K562 (cell line): Measurements from ENCODE around the gene MINDY3. TPM values are rescaled to one million over a fixed set of nuclear protein-coding genes. Genes with fewer than 3 reads are reported as not detected.

Experiments
- ATAC-seq: fragments of 200-7000 bp; cut with Tn5 transposase; 3 replicates; pipeline ENCODE4 v1.9.1; 2020; ENCODE audit warnings: moderate library complexity
- BruUV-seq: library from RNA; stranded (reverse); fragments of 400-500 nt; replicated peaks from 2 replicates; lab custom pipeline; 2021; lab: Mats Ljungman, UMichigan
- CTCF ChIA-PET: fragments of 300-600 bp; formaldehyde crosslinking; extraction: SDS; loops from one replicate; lab custom pipeline; 2021; ENCODE audit warnings: low intra/inter-chr PET ratio; lab: Yijun Ruan, JAX
- POLR2A ChIA-PET: fragments of 300-600, 350-650 bp; sonication (Branson Sonifier 250); formaldehyde crosslinking; extraction: SDS; loops from one replicate; lab custom pipeline; 2021; ENCODE audit warnings: antibody characterized with exemption, inconsistent platforms; lab: Yijun Ruan, JAX
- DNase-seq, 4 experiments: peaks; one replicate each; pipeline versions ENCODE4 v3.0.0 to v3.0.0-alpha.2; 2011 to 2018; ENCODE audit warnings: low spot score in 3 of 4, mixed read lengths in 3 of 4; ENCODE audit errors: extremely low read depth in 1 of 4
- FAIRE-seq: peaks from 2 replicates; lab custom pipeline; 2011; peaks lifted over from hg19 to GRCh38; lab: Jason Lieb, UNC
- H2AFZ ChIP-seq: 2 replicates; pipeline ENCODE4 v1.6.0; 2011; ENCODE audit warnings: low read depth, low read length, control low read depth, inconsistent platforms
- H3K27ac ChIP-seq: fragments of 200-600 bp; 3 replicates; pipeline ENCODE4 v1.8.0; 2011; ENCODE audit warnings: low read depth, mild to moderate bottlenecking, control low read depth, inconsistent platforms, low read length, moderate library complexity, mixed read lengths; ENCODE audit errors: extremely low read depth
- H3K27me3 ChIP-seq, 2 experiments: fragments of 300-600 bp in 1 of 2; 2 replicates in 1 of 2; 3 replicates in 1 of 2; pipeline versions ENCODE4 v1.6.0 to v1.8.0; 2011; ENCODE audit warnings: inconsistent platforms in 2 of 2, low read length in 2 of 2, mild to moderate bottlenecking in 1 of 2, mixed read lengths in 1 of 2, moderate library complexity in 1 of 2; ENCODE audit not compliant: control insufficient read depth in 2 of 2, insufficient read depth in 2 of 2
- H3K36me3 ChIP-seq: fragments of 300-600 bp; 3 replicates; pipeline ENCODE4 v1.8.0; 2011; ENCODE audit warnings: mild to moderate bottlenecking, low read length, inconsistent platforms; ENCODE audit not compliant: control insufficient read depth, insufficient read depth
- H3K4me1 ChIP-seq, 2 experiments: fragments of 200-600 bp in 1 of 2; replicated peaks in 1 of 2; 2 replicates in 1 of 2; 3 replicates in 1 of 2; pipeline versions ENCODE4 v1.5.1 to v1.8.0; 2011; ENCODE audit warnings: inconsistent platforms in 2 of 2, low read length in 2 of 2, mild to moderate bottlenecking in 1 of 2, mixed read lengths in 1 of 2, moderate library complexity in 1 of 2; ENCODE audit not compliant: control insufficient read depth in 2 of 2, insufficient read depth in 2 of 2
- H3K4me2 ChIP-seq: 2 replicates; pipeline ENCODE4 v1.6.1; 2011; ENCODE audit warnings: low read length, control low read depth, inconsistent platforms, mixed read lengths; ENCODE audit not compliant: insufficient read depth
- H3K4me3 ChIP-seq: fragments of 200-600 bp; sonication (generic), shearing (Covaris generic); 2 replicates; pipeline ENCODE4 v1.5.1; 2016; ENCODE audit warnings: control low read depth, inconsistent platforms
- H3K79me2 ChIP-seq: fragments of 200-600 bp; 3 replicates; pipeline ENCODE4 v1.8.0; 2011; ENCODE audit warnings: low read length, inconsistent platforms; ENCODE audit not compliant: control insufficient read depth, insufficient read depth
- H3K9ac ChIP-seq, 2 experiments: 2 replicates each; pipeline versions ENCODE4 v1.6.0 to v1.6.1; 2011; ENCODE audit warnings: low read depth in 2 of 2, low read length in 2 of 2, control low read depth in 1 of 2, inconsistent platforms in 1 of 2, mild to moderate bottlenecking in 1 of 2, mixed read lengths in 1 of 2; ENCODE audit not compliant: insufficient read depth in 1 of 2
- H3K9me1 ChIP-seq: one replicate; pipeline ENCODE4 v1.6.0; 2011; ENCODE audit warnings: inconsistent platforms, mild to moderate bottlenecking, low read length, moderate library complexity; ENCODE audit not compliant: control insufficient read depth, insufficient read depth
- H3K9me3 ChIP-seq: replicated peaks from 2 replicates; pipeline ENCODE4 v1.5.1; 2011; ENCODE audit warnings: low read depth, low read length, inconsistent platforms; ENCODE audit not compliant: control insufficient read depth, insufficient read depth
- H4K20me1 ChIP-seq: replicated peaks from 2 replicates; pipeline ENCODE4 v1.6.1; 2011; ENCODE audit warnings: low read length, inconsistent platforms, mixed read lengths; ENCODE audit not compliant: control insufficient read depth, insufficient read depth
- FUS ChIP-seq: fragments of 200-400 bp; formaldehyde crosslinking; optimal IDR thresholded peaks from 2 replicates; pipeline ENCODE3; 2017; ENCODE audit warnings: low read depth, low read length
- HMGXB4 ChIP-seq: sonication (generic); formaldehyde crosslinking; IDR thresholded peaks from 2 replicates; pipeline ENCODE4 v1.8.1; 2023; ENCODE audit warnings: mild to moderate bottlenecking, missing genetic modification reagents
- NR1H2 ChIP-seq: sonication (generic); formaldehyde crosslinking; IDR thresholded peaks from 2 replicates; pipeline ENCODE4 v1.4.0; 2020; ENCODE audit warnings: mild to moderate bottlenecking, missing genetic modification reagents
- ZNF408 ChIP-seq: fragments of 250-450 bp; sonication (Bioruptor Pico); IDR thresholded peaks from 2 replicates; pipeline ENCODE4 v1.4.0; 2020; ENCODE audit warnings: low read depth, mild to moderate bottlenecking, moderate library complexity
- WGBS: fragments of 100-300 bp; shearing (Covaris generic); methylation state at CpG from one replicate; pipeline ENCODE4 v1.1.6; 2016; ENCODE audit warnings: low coverage, mixed read lengths; ENCODE audit not compliant: insufficient coverage; ENCODE audit errors: missing lambda C conversion rate; 5-methylcytosine and 5-hydroxymethylcytosine counted together
- in situ Hi-C: fragments of 300-500 bp; cut with MboI; formaldehyde crosslinking; loops from 4 replicates; pipeline ENCODE4 v1.15.0; 2018; ENCODE audit warnings: inconsistent platforms, mixed read lengths
- intact Hi-C: fragments of 100-400 bp; cut with micrococcal nuclease; formaldehyde crosslinking; loops from 2 replicates; pipeline ENCODE4 v1.14.2; 2022
- polyA plus RNA-seq, 8 experiments: library from polyadenylated mRNA; depleted of rRNA in 4 of 8; stranded (reverse) in 5 of 8; unstranded in 3 of 8; fragments of >200 nt; fragmentation: Nextera tagmentation in 2 of 8; fragmentation: Illumina TruSeq in 1 of 8; extraction: Ambion mirVana in 2 of 8; extraction: Trizol in 1 of 8; gene quantifications; 2 replicates each; pipeline versions ENCODE4 v1.2.1 to v1.2.3, GENCODE V29; 2011 to 2014; ENCODE audit warnings: inconsistent platforms in 1 of 8, missing spikeins in 1 of 8
- total RNA-seq, 7 experiments: library from RNA; depleted of rRNA in 6 of 7; stranded (reverse); fragments of >200 nt in 6 of 7; fragmentation: Illumina TruSeq in 2 of 7; extraction: Trizol in 2 of 7; gene quantifications; 2 replicates each; pipeline versions ENCODE4 v1.2.1 to v1.2.3, GENCODE V29; 2011 to 2021; ENCODE audit warnings: low replicate concordance in 1 of 7

The MINDY3 gene
- total and polyA plus RNA-seq, 9 of the 15 experiments (the other 6 are each of a cell fraction or from before 2014, with no cell fraction given), result 14.0 to 35.9 (median 23.6) TPM

GRCh38 chr10:15815242-15815885, 44.9 kb downstream of the MINDY3 start (continued):
- TF ChIP-seq HMGXB4 (CRISPR knock-in tag) (no peak), ZNF408 (no peak)
- TF ChIP-seq, all 486 proteins: peak for 0

- no peak overlapping the region for H3K4me2 ChIP-seq
- 84% methylated on average over 6 of the region's 6 CpGs for WGBS
- no peak overlapping the region for H3K27ac ChIP-seq
- H3K4me3 ChIP-seq, result no peak overlapping the region
- no peak for ATAC-seq
- in situ Hi-C loops, result no loop called here
- BruUV-seq, result no TSS peak
- peaks cover 0 to 16% of the 10 kb centered on the region in 2 experiments; a peak in 2 of 5 replicates for H3K4me1 ChIP-seq
- no peaks in the 10 kb centered on the region for H3K9me3 ChIP-seq
- no peaks in the 10 kb centered on the region for H4K20me1 ChIP-seq
- H3K79me2 ChIP-seq, result peaks cover 8% of the 10 kb centered on the region; the same call in 2 of the 3 replicates
- H3K9ac ChIP-seq, result no peak overlapping the region
- intact Hi-C loops, result no loop called here
- no peak overlapping the region for H2AFZ ChIP-seq
- TF ChIP-seq NR1H2 (CRISPR knock-in tag) (no peak), FUS (no peak)
- no peaks in the 10 kb centered on the region for H3K27me3 ChIP-seq
- H3K9me1 ChIP-seq, result no peaks in the 10 kb centered on the region
- FAIRE-seq, result no peak
- ChIA-PET CTCF (no interaction called here), POLR2A (no interaction called here)
- no peak for DNase-seq
- peaks cover 32% of the 10 kb centered on the region; the same call in 2 of the 3 replicates for H3K36me3 ChIP-seq
Measured at GRCh38 chr10:15814565-15814964, 45.7 kb downstream of the MINDY3 start.
